ENCODE results near the gene MTHFSD.

- TF ChIP-seq REST (IDR thresholded peaks at IDR 0.05; ENCODE audit: borderline replicate concordance) (peak; percentile 49), EZH2 (IDR thresholded peaks at IDR 0.05; ENCODE audit: borderline replicate concordance, insufficient read depth, low read length, poor library complexity, severe bottlenecking) (no peak), POLR2AphosphoS5 (IDR thresholded peaks at IDR 0.05) (peak; percentile 92)
These were observed at the start of gene MTHFSD for GRCh38 chr16:86554917-86555703.
